GM18909 (cell line): ENCODE results near the gene SYTL5.
"Not testable (repeated sequence)": the region's sequence is repeated elsewhere in the genome, so short reads cannot be mapped to it uniquely, and the experiment has no call there.

ENCODE experiments used
- ATAC-seq: cut with Tn5 transposase; IDR thresholded peaks from one replicate; pipeline ENCODE4 v1.9.1; 2021; ENCODE audit warnings: mild to moderate bottlenecking; ENCODE audit not compliant: unreplicated experiment, poor library complexity

Gene SYTL5

DNA sequence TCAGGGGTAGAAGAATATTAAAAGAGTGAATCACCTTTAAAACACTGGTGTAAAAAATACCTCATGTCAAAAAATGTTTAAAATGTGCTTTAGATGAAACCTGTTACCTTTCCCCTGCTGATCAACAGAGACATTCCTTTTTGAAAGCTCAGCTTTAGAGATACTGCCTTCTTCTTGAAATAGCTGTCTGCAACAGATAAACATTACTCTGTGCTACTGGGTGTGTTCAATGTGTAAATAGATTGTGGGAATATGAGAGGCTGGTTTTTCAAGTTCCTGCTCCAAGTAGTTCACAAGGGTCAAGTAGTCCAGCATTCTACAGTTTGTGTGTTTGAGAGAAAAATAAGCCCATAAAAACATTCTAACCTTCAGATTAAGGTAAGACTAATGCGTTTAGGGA, at the start of gene SYTL5:
TSS of gene SYTL5 (plus strand) at position 263 of the 400 bp plus-strand sequence. CDS start 27,337 bp downstream, outside the sequence.
- no peak for ATAC-seq

DNA sequence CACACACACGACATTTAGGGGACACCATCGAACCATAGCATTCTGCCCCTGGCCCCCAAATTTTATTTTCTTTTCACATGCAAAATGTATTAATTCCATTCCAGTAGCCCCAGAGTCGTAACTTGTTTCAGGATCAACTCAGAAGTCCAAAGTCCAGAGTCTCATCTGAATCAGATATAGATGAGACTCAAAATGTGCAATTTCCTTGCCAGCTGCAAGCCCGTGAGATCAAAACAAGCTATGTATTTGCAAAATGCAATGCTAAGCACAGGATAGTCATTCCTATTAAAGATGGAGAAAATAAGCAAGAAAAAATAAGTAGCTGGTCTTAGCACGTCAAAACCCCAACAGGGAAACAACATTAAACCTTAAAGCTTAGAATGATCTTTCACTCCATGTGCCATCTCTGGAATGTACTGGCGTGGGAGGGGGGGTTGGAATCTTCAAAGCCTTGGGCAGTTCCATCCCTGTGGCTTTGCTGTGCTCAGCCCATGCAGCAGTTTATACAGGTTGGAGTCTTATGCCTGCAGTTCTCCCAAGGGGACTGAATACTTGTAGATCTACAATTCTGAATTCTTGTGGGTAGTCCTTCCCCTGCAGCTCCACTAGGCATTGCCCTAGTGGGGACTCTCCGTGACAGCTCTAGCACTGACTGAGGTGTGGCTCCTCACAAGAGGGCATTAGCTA, 47.7 kb upstream of the SYTL5 start:
- ATAC-seq, result no peak

DNA sequence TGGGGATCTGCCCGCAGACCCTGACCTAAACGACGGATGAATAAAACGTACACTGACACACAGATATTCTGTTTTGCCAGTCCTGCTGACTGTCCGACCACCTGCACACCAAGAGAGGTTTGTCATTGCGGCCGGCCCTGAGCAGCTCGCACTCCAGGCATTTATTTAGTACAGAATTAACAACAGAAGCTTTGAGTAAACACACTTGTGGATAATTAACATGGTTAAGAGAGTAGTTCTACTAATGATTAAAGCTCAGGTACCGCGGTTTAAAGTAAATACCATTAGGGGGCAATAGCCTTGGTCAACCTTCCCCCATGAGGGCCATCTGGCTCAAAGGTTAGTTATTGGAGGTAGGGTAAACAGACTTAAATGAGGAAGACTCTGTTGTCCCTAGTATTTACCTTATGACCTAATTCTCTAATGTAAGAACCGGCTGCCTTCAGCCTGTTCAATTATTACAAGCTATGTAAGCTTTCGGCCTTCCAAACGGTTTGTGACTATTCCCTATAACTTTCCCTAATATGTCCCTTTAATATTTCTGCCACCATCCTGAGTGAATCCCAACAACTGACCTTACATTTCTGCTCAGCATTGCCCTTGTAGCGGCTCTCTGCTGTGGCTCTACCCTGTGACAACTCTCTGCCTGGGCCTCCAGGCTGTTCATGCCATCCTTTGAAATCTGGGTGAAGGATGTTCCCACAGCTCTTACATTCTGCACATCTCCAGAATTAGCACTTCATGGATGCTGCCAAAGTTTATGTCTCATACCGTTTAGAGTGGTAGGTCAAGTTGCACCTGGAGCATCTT, 46.9 kb upstream of the SYTL5 start:
- no peak for ATAC-seq

- no peak for ATAC-seq
These were observed 45.2 kb upstream of the SYTL5 start for GRCh38 chrX:37961118-37961517.

DNA sequence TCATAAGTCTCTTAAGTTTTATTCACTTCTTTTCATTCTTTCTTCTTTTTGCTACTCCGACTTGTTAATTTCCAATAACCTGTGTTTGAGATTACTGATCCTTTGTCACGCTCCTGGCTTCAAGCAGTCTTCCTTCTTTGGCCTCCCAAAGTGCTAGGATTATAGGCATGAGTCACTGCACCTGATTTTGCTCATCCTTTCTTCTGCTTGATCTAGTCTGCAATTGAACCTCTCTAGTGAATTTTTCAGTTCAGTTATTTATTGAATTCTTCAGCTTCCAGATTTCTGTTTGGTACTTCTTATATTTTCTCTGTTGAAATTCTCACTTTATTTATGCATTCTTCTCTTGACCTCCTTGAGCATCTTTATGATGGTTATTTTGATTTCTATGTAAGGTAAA, 38.6 kb upstream of the SYTL5 start:
- ATAC-seq, result no peak

- ATAC-seq, result no peak
These were observed 30.9 kb upstream of the SYTL5 start for GRCh38 chrX:37975421-37975820.

GRCh38 chrX:37976153-37976552, 30.2 kb upstream of the SYTL5 start:
- ATAC-seq, result no peak

GRCh38 chrX:37984880-37985279, 21.5 kb upstream of the SYTL5 start:
- no peak for ATAC-seq

DNA sequence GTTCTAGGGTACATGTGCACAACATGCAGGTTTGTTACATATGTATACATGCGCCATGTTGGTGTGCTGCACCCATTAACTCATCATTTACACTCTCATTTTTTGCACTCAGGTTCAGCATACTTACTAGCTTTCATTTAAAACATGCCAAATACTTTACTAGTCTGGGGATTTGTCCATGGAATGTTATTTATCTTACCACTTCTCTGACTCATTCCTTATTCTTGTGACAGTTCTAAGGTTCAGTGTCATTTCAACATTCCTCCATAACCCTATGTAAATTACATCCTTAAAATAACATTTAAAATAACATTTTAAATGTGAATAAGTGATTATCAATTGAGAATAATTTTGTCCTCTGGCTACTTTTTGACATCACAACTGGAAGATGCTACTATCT, 19.5 kb upstream of the SYTL5 start:
- no peak for ATAC-seq

GRCh38 chrX:37989304-37989703, 17.0 kb upstream of the SYTL5 start:
- no peak for ATAC-seq

GRCh38 chrX:37991303-37991702, 15.1 kb upstream of the SYTL5 start:
- not testable (repeated sequence) for ATAC-seq

DNA sequence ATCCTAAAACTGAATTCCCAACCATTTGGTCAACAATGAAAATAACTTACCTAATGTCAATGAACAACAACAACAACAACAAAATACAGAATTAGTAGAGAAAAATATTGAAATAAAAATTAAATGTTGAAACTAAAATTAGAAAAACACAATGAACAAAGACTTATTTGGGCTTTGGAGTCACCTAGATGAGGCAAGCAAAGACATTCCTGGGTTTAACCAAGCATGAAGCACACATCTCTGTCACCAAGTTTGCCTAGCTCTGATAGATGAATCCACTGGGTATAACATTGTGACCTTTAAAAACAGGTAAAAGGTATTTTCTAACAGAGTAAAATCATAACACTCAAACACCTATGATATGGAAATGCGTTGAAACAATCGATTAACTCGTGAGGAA, 13.2 kb upstream of the SYTL5 start:
- ATAC-seq, result no peak

DNA sequence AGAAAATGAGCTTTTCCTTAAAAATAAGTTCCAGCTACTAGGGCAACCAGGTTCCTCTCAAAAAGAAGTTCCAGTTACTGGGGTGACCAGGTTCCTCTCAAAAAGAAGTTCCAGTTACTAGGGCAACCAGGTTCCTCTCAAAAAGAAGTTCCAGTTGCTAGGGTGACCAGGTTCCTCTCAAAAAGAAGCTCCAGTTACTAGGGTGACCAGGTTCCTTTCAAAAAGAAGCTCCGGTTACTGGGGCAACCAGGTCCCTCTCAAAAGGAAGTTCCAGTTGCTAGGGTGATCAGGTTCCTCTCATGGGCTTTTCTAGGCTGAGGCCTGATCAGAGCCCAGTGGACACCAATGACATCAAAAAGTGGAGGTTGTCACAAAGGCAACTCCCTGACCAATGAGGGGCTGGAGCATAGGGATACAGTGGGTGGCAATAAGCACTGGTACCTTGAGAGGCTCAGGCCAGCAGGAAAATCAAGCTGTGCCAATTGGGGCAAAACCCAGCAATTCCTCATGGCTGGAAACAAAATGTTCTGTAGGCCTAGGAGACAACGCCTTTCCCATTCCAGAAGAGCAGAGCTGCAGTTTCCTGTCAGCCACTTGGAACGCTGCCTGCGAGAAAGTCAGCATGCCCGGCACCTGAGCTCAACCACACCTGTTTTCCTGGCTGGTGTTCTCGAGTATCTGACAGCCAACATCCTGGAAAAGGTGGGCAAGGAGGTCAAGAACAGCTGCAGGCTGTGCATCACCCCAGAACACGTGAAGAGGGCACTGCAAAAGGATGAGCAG, 12.3 kb upstream of the SYTL5 start:
- ATAC-seq, result peak; percentile 79

GRCh38 chrX:37995428-37995827, 10.9 kb upstream of the SYTL5 start:
- no peak for ATAC-seq

GRCh38 chrX:37997096-37997495, 9.3 kb upstream of the SYTL5 start:
- no peak for ATAC-seq

- ATAC-seq, result no peak
These were observed 7.6 kb upstream of the SYTL5 start for GRCh38 chrX:37998586-37999262.

GRCh38 chrX:38000706-38001105, 5.6 kb upstream of the SYTL5 start:
- no peak for ATAC-seq

DNA sequence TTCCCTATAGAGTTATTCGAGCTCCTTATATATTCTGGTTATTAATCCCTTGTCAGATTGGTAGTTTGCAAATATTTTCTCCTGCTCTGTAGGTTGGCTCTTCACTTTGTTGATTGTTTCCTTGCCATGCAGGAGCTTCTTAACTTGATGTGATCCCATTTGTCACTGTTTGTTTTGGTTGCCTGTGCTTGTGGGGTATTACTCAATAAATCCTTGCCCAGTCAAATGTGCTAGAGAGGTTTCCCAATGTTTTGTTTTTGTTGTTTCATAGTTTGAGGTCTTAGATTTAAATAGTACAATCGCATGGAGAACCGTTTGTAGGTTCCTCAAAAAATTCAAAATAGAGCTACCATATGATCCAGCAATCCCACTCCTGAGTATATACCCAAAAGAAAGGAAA, 2.3 kb upstream of the SYTL5 start:
- ATAC-seq, result no peak

- no peak for ATAC-seq
These were observed 425 bp downstream of the SYTL5 start for GRCh38 chrX:38006778-38007177.

DNA sequence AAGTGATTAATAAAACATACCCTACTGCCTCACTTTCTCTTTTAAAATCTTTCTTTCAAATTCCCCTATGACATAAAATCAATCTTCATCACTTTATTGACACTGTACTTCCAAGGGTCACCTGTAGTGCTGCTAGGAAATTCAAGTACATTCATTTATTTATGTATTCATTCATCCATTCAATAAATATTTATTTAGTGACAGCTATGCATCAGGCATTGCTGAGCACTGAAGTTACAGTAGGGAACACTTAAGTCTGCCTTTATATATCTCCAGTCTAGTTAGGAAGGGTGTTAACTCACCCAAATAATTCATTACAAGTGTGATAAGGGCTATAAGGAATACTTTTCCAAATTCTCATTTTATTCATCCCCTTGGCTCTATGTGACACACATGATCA, 2.3 kb downstream of the SYTL5 start:
- ATAC-seq, result no peak

- no peak for ATAC-seq
These were observed 3.3 kb downstream of the SYTL5 start for GRCh38 chrX:38009641-38010040.
